SK-N-SH (cell line): ENCODE measurements around the gene BCL2L11.

Source experiments
- CTCF ChIP-seq: fragments of 200-600 bp; sonication (generic); IDR thresholded peaks from 2 replicates; pipeline ENCODE4 v1.6.1; 2017; ENCODE audit warnings: antibody characterized with exemption, mild to moderate bottlenecking, moderate library complexity
- EP300 ChIP-seq, 2 experiments: IDR thresholded peaks; 2 replicates each; pipeline versions ENCODE4 v1.4.0 to v1.6.1; 2012; ENCODE audit warnings: borderline replicate concordance in 1 of 2, low read depth in 1 of 2, low read length in 1 of 2
- EZH2phosphoT487 ChIP-seq: fragments of 200-600 bp; sonication (generic); IDR thresholded peaks from 2 replicates; pipeline ENCODE4 v1.6.1; 2017; ENCODE audit warnings: low read depth, mixed run types, mild to moderate bottlenecking, antibody characterized with exemption, moderate library complexity, borderline replicate concordance
- FOXM1 ChIP-seq: IDR thresholded peaks from 2 replicates; pipeline ENCODE4 v1.4.0; 2012; ENCODE audit warnings: low read depth, mild to moderate bottlenecking
- GABPA ChIP-seq: IDR thresholded peaks from 2 replicates; pipeline ENCODE4 v1.4.0; 2012; ENCODE audit warnings: low read depth, mild to moderate bottlenecking
- JUND ChIP-seq: IDR thresholded peaks from 2 replicates; pipeline ENCODE4 v1.4.0; 2012
- NFIC ChIP-seq: IDR thresholded peaks from 2 replicates; pipeline ENCODE4 v1.4.0; 2012; ENCODE audit warnings: borderline replicate concordance
- POLR2AphosphoS5 ChIP-seq: IDR thresholded peaks from 2 replicates; pipeline ENCODE4 v1.6.1; 2012; ENCODE audit warnings: low read depth, low read length
- RFX5 ChIP-seq: IDR thresholded peaks from 2 replicates; pipeline ENCODE4 v1.6.1; 2012; ENCODE audit warnings: mild to moderate bottlenecking, improper control_type of control experiment, low read length
- SIN3A ChIP-seq: IDR thresholded peaks from 2 replicates; pipeline ENCODE4 v1.6.1; 2012; ENCODE audit warnings: low read depth, mild to moderate bottlenecking, low read length, moderate library complexity, borderline replicate concordance
- TCF12 ChIP-seq: IDR thresholded peaks from 2 replicates; pipeline ENCODE4 v1.4.0; 2012

GRCh38 chr2:111128096-111128495 is 7.4 kb downstream of the BCL2L11 start:
- TF ChIP-seq GABPA (no peak), CTCF (no peak), RFX5 (no peak), EZH2phosphoT487 (no peak), JUND (no peak), FOXM1 (no peak), POLR2AphosphoS5 (no peak), TCF12 (no peak), EP300 (IDR thresholded peaks at IDR 0.05; ENCODE audit: borderline replicate concordance in 1 of 2, low read depth in 1 of 2, low read length in 1 of 2) (no peak), NFIC (no peak), SIN3A (no peak)
